GM21447 (cell line): Measurements from ENCODE around the gene ETV7.
"Not testable (repeated sequence)": the region's sequence is repeated elsewhere in the genome, so short reads cannot be mapped to it uniquely, and the experiment has no call there.

Experiments used
- ATAC-seq: cut with Tn5 transposase; IDR thresholded peaks from one replicate; pipeline ENCODE4 v1.9.1; 2021; ENCODE audit not compliant: unreplicated experiment

Gene ETV7

DNA sequence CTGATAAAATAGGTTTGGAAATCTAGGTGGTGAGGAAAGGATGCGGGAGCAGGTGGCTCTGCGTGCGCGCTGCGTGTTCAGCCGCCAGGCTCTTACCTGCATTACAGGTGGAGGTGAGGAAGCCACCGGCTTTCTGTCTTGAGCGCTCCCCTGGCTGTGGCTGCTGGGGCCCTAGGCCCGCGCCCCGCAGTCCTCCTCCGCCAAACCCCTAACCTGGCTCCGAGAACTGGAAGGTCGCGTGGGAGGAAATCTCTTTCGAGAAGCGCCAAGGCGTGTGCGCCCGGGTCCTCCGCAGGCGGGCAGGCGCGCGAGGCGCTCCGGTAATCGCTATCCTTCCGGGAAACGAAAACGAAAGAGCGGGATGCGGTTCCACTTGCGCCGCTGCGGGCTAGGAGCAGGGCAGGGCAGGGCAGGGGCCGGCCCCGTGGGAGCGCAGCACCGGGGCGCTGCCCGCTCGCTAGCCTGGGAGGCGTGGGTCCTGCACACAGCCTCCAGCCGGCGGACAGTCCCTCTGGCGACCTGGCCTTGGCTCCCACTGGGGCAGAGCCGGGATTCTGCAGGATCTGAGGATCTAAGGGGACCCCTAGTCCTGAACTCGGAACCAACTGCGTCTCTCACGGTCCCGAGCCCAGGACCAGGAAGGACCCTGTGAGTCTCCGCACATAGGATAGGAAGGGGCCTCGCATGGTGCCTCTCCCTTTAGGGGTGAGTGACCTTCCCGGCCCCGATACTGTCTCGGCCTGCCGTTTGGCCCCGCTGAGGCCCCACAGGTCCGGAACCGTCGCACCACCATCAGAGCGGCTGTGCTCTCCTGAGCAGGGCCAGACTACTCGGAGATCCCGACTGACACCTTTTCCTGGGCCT is at the start of gene ETV7:
Gene ETV7 (minus strand): TSS at position 230 of the 864 bp plus-strand sequence. CDS start 128 bp downstream, at position 102.
- ATAC-seq, result no peak

DNA sequence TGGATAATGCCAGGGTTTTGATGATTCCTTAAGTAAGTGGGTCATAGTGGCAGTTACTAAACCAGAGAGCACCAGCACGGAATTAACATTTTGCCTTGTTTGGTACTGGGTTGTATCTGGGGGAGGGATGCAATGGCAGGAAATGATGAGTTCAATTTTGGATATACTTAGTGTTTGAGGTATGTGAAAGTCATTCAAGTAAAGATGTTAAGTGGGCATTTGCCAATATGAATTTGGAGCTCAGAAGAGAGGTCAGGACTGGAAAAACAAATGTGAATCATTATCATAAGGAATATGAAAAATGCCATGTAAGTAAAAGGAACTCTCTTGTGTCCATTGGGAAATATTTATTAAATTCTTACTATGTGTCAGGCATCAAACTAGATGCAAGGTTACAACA is 49.0 kb upstream of the ETV7 start:
- ATAC-seq, result no peak

DNA sequence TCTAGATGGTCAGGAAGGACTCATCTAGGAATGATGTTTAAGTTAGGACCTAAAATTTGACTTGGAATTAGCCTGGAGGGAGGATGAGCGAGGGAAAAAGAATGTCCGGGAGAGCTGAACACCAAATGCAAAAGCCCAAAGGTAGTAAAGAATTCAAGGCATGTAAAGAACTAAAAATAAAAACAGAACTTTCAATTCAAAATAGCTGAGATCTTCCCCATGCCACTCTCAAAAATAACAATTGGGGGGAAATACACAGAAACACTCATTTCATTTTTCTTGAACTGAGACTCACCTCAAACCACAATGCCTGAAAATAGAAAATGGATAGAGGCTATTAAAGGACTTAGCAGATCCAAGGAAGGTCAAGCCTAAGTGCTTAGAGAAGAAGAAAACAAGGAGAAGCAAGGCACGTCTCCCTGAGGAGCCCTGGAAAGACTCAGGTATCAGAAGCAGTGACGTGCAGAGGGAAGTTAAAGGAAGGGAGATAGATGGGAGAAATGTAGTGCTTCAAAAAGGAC is 44.7 kb upstream of the ETV7 start:
- ATAC-seq, result no peak

DNA sequence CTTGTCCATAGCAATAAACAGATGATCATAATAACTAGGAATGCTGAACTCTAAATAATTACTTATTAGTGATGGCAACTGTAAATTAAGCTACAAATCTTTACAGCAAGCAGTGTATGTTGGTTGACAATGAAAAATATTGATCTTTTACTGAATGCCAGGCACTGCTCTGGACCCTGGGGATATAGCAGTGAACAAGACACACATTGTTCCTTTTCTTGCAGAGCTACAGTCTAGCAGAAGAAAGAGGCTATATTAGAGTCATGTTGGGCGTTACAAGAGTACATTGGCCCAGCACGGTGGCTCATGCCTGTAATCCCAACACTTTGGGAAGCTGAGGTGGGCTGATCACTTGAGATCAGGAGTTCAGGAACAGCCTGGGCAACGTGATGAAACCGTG is 43.7 kb upstream of the ETV7 start:
- ATAC-seq, result no peak

DNA sequence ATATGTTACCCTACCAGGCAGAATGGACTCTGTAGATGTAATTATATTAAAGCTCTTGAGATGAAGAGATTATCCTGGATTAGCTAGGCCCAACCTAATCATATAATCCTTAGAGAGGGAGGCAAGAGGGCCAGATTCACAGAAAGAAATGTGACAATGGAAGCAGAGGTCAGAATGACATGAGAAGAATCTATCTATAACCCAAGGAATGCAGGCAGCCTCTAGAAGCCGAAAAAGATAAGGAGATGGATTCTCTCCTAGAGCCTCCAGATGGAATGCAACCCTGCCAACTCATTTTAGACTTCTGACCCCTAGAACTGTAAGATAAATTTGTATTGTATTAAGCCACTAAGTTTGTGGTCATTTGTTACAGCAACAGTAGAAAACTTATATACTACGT is 42.9 kb upstream of the ETV7 start:
- ATAC-seq, result no peak

DNA sequence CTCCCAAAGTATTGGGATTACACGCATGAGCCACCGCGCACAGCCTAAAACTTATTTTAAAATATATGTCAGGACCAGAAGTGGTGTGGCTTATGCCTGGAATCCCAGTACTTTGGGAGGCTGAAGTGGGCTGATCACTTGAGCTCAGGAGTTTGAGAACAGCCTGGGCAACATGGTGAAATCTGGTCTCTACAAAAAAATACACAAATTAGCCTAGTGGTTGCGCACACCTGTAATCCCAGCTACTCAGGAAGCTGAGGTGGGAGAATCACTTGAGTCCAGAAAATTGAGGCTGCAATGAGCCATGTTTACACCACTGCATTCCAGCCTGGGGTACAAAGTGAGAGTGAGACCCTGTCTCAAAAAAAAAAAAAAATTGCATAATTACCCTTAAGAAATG is 41.4 kb upstream of the ETV7 start:
- no peak for ATAC-seq

DNA sequence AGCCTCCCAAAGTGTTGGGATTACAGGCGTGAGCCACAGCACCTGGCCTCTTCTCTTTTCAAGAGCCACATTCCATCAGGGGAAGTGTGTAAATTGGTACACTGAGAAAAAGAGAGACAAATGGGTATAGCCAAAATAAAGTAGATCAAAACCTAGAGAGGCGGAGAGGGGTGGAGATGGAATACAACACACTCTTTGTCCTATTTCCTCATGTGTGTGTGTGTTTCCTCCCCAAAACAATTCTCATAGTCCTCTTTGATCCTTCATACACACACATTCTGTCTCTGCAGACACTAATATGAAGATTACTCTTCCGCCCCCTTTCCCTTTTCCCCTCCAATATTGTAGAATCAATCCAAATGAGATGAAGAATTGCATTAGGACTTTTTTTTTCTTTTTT is 39.2 kb upstream of the ETV7 start:
- no peak for ATAC-seq

DNA sequence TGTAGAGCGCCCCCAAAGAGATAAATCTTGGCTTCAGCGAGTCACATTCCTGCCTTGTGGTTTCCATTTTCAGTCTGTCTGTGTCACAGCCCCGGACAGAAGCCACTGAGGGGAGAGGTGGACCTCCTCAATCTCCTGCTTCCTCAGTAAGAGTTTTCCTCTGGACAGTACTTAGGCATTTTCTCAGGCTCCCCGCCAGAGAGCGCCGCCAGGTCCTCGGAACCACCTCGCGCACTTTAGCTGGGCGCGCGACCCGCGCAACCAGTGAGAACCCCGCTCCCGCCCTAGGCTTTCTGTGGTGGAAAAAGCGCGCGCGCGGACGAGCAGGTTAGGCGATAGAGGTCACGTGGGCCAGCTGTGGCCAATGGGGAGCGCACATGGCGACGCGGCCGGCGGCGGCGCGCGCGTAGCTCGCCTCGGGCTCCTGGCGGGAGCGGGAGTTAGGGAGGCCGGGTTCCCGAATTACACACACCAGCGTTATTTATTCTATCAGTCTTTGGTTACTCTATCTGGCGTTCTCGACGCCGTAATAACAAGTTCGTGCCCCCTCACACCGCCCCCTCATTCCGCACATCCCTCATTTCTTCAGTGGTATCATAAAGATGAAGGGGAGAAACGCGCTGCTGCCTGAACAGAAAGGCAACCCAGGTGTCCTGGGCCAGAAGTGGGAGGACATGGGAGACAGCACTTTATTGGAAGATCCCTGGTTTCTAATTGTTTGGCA is 35.8 kb upstream of the ETV7 start:
- peak; percentile 83 for ATAC-seq

DNA sequence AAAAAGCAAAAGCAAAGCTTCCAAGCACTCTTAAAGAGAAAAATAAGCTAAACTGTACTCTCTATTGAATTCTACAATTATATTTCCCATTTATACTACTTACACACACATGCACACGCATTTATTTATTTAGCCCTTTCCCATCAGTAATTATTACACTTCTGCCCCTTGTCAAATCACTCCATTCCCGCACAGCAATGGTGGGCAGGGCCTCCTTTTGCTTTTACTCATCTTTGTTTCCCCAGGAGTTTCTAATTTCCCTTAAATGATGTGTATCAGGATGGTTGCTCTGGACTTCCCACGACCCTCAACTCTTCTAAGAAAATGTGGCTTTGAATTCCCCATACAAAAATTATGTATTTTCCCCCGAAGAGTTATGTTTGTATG is 35.2 kb upstream of the ETV7 start:
- no peak for ATAC-seq

DNA sequence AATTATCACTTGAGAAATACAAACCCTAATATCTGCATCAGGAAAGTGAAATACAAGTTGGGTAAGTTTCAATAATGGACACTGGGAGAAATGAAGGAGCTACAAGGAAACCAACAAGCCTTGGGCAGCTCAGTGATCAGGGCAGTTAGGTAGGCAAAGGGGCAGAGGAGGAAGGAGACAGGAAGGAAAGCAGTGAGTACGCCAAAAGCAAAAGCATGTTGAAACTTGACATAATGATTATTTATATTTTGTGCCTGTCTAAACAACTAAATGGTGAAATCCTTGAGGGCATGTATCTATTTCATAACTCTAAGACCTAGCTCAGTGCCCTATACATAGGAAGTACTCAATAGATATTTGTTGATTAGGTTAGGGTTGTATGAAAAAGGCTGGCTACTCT is 31.8 kb upstream of the ETV7 start:
- ATAC-seq, result no peak

DNA sequence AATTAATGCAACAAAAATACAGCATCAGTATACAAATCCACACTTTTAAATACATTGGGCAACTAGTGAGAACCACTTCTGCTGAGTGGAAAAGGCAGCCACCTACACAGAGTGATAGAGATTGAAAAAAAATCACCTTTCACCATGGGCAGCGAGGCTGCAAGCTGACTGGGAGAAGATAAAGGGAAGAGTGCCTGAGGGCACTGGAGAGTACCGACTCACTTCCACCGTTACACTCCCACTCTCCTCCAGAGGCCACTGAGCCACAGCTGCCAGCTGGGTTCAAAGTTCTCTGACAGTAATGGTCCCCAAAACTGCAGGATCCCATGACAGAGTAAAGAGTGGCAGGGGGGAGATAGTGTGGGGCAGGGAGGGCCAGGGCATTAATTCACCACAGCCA is 31.1 kb upstream of the ETV7 start:
- ATAC-seq, result no peak

DNA sequence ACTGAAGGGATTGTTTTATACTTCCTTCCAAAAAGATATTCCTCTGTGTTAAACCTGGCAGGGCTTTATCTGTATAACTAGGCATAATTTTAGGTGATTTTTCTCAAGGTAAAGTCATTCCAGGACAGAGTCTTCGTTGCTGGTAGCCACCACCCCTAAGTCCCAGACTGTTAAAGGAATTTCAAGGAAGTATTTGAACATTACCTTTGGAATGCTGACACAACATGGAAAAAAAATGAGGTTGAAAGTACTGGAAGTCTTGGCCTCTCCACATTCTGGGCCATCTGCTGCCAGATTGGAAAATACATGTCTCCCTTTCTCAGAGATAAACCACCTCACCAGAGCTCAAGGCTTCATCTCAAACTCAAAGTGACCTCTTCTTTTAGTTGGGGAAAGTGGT is 27.0 kb upstream of the ETV7 start:
- no peak for ATAC-seq

DNA sequence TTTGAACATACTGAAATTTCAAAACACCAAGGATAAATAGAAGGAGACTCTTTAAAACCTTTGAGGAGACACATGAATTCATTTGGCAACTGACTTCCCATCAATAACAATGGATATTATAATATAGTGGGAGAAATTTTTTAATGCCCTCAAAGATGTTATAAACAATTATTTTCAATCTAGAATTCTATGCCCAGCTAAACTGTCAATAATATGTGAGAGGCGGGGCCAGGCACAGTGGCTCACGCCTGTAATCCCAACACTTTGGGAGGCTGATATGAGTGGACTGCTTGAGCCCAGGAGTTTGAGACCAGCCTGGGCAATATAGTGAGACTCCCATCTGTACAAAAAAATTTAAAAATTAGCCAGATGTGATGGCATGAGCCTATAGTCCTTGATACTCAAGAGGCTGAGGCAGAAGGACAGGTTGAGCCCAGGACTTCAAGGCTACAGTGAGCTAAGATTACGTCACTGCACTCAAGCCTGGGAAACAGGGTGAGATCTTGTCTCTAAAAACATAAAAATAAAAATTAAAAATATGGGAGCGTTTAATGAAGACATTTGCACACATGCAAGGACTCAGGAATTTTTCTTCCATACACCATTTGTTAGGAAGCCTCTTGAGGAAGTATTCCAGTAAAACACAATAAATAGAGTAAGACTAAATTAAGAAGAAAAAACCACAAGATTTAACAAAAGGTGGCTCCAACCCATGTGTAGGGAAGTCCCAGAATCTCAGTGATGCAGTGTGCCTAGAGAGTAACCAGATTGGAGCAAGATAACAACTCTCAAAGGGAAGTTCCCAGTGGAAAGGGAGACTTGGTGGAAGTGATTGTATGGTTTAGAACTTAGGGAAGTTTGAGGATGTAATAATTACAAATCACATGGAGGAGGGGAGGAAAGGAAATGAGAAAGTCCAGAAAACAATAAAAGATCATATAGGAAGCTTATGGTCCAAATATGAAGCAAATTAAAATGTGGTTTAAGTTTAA is 26.3 kb upstream of the ETV7 start:
- ATAC-seq, result no peak

DNA sequence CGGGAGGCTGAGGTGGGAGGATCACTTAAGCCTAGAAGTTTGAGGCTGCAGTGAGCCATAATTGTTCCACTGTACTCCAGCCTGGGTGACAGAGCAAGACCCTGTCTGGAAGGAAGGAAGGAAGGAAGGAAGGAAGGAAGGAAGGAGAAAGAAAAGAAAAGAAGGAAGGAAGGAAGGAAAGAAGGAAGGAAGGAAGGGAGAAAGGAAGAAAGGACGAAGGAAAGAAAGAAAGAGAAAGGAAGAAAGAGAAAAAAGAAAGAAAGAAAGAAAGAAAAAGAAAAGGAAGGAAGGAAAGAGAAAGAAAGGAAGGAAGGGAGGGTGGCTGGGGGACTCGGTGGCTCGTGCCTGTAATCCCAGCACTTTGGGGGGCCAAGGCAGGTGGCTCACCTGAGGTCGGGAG is 22.2 kb upstream of the ETV7 start:
- not testable (repeated sequence) for ATAC-seq

DNA sequence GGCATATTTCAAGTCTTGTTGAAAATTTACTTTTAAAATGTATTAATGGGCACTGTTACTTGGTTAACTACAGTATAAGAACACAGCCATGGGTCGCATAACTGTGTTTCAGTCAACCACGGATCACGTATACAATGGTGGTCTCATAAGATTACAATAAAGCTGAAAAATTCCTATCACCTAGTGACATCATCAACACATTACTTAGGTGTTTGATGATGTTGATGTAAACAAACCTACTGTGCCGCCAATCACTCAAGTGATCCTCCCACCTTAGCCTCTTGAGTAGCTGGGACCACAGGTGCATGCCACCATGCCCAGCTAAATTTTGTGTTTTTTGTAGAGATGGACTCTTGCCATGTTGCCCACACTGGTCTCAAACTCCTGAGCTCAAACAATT is 16.7 kb upstream of the ETV7 start:
- ATAC-seq, result no peak

DNA sequence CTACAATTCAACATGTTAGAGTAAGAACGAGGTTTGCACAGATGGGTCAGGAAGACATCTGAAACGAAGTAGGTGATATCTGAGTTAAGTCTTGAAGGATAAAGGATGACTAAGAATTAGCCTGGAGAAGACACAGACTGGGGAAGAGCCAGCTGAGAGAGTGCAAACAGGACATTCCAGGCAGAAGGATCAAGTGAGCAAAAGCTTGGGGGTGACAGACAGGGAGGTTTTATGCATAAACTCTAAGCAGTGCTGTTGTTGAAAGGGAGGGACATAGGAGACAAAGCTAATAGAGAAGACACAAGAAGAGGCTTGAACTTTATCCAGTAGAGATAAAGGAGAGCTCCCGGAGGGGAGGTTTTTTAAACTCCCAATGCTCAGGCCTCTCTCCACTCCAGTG is 15.0 kb upstream of the ETV7 start:
- no peak for ATAC-seq

DNA sequence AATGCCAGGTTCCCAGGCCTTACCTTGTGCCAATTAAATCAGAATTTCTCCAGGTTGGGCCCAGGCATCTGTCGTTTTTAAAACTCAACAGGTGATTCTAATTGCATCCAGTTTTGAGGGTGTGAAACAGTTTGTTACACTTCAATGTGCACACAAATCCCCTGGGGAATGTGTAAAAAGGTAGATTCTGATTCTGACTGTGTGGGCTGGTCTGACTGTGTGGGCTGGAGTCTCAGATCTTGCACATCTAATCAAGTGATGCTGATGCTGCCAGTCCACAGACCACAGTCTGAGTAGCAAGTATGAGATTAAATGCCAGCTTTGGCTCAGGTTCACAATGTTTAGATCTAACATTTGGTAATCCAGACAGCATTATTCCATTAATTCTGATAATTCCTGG is 12.5 kb upstream of the ETV7 start:
- ATAC-seq, result no peak

DNA sequence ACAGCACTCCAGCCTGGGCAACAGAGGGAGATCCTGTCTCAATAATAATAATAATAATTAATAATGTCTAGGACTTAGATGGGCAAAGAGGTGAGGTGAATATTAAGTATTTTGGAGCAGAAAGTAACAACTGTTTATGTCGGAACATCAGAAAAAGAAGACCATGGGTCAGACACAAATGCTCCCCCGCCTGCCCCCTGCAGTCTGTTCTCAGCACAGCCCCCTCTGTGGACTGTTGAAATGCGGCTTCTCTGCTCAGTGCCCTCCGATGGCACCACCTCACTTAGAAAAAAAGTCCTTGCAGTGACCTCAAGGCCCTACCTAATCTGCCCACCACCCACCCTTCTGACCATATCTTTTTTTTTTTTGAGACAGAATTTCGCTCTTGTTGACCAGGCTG is 5.2 kb upstream of the ETV7 start:
- no peak for ATAC-seq

DNA sequence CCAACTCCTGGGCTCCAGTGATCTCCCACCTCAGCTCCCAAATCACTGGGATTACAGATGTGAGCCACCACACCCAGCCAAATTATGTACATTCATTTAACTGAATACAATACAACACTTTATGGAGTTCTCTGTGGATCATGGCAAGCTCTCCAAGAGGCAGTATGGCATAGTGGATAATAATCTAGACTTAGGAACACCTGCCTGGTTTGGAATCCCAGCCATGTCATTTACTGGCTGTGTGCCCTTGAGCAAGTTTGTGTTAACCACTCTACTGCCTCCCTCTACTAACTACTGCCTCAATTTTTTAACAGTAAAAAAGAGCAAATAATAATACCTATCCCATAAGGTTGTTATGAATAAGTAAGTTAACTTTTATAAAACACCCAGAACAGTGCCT is 1.9 kb upstream of the ETV7 start:
- ATAC-seq, result no peak

DNA sequence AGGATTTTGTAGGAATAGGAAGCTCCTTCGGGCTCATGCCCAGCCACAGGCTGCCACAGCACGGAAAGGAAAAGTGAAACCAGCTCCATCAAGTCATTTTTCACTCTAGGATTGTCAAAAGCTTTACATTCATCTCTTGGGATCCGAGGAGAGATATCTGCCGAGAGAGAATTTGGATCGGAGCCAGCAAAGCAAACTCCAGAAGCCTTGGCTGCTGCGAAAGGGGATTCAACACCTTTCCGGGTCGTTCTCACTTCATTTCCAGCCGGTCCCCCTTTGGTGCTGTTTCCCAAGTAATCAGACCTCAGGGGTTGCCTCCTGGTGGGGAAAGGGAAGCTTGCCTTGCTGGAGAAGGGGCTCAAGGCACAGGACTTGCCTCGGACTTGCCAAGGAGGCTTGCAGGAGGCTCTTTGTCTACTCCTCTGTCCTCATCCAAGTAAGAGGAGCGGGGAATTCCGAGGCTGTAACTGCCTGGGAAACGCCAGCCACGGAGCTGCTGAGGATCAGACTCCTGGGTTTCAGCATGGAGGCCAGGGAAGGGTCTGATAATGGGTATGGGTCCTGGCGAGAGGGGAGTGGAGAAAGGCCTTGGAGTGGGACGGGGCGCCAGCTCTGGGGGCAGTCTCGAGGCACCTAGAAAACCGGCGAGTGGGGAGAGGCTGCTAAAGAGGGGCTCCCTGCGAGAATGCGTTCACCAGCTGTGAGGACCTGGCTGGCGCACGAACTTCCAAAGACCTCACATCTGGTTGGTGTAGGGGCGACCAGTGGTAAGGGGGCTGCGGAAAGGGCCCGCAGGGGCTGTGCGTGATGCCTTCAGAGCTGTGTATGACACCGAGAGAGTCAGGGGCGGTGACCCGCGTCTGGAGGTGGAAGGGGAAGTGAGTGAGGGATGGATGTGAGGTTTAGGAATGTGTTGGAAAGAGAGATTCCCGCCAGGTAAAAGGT is 702 bp downstream of the ETV7 start:
- no peak for ATAC-seq
